ENCODE data around the gene MGMT.

DNA sequence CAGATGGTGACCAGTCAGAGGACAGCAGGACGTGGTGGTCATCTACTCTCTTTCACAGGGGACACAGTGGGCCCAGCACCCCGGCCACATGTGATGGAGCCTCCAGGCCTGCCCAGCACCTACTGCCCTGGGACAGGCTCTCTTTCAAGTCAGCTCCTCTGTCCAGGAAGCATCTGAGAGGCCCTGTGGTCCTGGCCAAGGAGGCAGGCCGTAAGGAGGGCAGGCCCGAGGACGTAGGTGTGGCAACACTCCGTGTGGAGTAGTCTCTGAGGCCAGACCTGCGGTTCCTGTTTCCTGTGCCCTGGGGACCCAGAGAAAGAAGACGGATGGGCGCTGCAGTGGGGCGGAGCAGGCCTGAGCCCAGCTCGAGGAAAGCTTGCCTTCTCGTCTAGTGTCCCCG is 317.9 kb downstream of the MGMT start:
- TF ChIP-seq, protein P1, sequence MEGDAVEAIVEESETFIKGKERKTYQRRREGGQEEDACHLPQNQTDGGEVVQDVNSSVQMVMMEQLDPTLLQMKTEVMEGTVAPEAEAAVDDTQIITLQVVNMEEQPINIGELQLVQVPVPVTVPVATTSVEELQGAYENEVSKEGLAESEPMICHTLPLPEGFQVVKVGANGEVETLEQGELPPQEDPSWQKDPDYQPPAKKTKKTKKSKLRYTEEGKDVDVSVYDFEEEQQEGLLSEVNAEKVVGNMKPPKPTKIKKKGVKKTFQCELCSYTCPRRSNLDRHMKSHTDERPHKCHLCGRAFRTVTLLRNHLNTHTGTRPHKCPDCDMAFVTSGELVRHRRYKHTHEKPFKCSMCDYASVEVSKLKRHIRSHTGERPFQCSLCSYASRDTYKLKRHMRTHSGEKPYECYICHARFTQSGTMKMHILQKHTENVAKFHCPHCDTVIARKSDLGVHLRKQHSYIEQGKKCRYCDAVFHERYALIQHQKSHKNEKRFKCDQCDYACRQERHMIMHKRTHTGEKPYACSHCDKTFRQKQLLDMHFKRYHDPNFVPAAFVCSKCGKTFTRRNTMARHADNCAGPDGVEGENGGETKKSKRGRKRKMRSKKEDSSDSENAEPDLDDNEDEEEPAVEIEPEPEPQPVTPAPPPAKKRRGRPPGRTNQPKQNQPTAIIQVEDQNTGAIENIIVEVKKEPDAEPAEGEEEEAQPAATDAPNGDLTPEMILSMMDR (IDR thresholded peaks at IDR 0.05; ENCODE audit: low read length): no peak
- no peak for TF ChIP-seq EZH2 (IDR thresholded peaks at IDR 0.05; ENCODE audit: borderline replicate concordance, low read length)

All from OCI-LY1 (cell line).